ENCODE results near the gene RFC4. TPM values are rescaled to one million over a fixed set of nuclear protein-coding genes. Genes with fewer than 3 reads are reported as not detected.

RFC4 gene
- total and polyA plus RNA-seq, 2 of the 8 experiments (the other 6 are each of a cell fraction or from before 2014, with no cell fraction given) = 21.8 to 86.9 TPM

DNA sequence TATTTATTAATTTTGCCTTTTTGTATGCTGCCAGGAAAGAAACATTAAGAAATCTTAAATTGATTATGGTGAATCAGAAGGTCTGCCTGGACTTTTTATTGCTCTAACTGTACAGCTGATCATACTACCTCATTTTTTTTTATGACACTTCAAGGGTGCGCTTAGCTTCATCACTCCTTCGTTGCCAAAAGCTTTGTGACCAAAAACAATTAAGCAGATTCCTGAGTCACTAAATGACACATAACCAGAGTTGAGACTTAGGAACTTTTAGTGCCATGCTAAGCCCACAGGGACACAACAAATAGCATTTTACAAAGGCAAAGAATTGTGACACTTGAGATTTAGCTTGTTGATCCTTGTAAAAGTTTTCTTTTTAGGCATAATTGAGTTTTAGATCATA is 41.2 kb upstream of the RFC4 start:
- H3K27me3 ChIP-seq (replicated peaks in 1 of 4; ENCODE audit: control insufficient read depth in 3 of 4, extremely low read depth in 1 of 4, insufficient read depth in 3 of 4, low read length in 3 of 4) = no peaks in the 10 kb centered on the region
- H4K20me1 ChIP-seq (replicated peaks in 1 of 2; ENCODE audit: control insufficient read depth in 1 of 2, insufficient read depth in 2 of 2, low read length in 2 of 2) = no peaks in the 10 kb centered on the region
- DNase-seq (ENCODE audit: low read depth in 1 of 2, low spot score in 2 of 2) (no peak), FAIRE-seq (no peak)
- CTCF ChIA-PET (ENCODE audit: partially characterized antibody) = interaction anchor here (0.6 to 4.0 kb wide), 10 partner anchors 93 to 472 kb away, joined by 3 to 32 read pairs (median 4); partner anchors contain the start of gene RPL39L
- H2BK15ac ChIP-seq (ENCODE audit: low read length) = no peak overlapping the region
- H3K23ac ChIP-seq (ENCODE audit: insufficient read length) = no peak overlapping the region
- no peak overlapping the region for H3K18ac ChIP-seq (ENCODE audit: extremely low read depth, low read length)
- no peak overlapping the region for H3K14ac ChIP-seq (ENCODE audit: insufficient read length)
- H4K91ac ChIP-seq (replicated peaks; ENCODE audit: insufficient read length, low read length) = no peak overlapping the region
- no peaks in the 10 kb centered on the region for H3K4me1 ChIP-seq (replicated peaks in 1 of 4; ENCODE audit: control insufficient read depth in 3 of 4, insufficient read depth in 4 of 4, low read length in 3 of 4)
- H2BK12ac ChIP-seq (ENCODE audit: low read depth, low read length) = no peak overlapping the region
- no peak overlapping the region for H2BK20ac ChIP-seq (ENCODE audit: low read length)
- no peak overlapping the region for H3K4ac ChIP-seq (replicated peaks; ENCODE audit: insufficient read length, low read depth, low read length)
- no peak overlapping the region for H3K4me2 ChIP-seq (ENCODE audit: insufficient read depth in 1 of 2, low read depth in 2 of 2, low read length in 2 of 2)
- no peak overlapping the region for H2AFZ ChIP-seq (ENCODE audit: low read length)
- no peak overlapping the region for H4K5ac ChIP-seq (ENCODE audit: insufficient read length, low read depth, low read length)
- 82% methylated on average over 2 of the region's 2 CpGs; no CpG with 5 or more reads in 1 of the 2 experiments for WGBS, 2 experiments (ENCODE audit: extremely low coverage in 1 of 2, insufficient coverage in 1 of 2, insufficient read length in 1 of 2, insufficient replicate concordance in 2 of 2, low coverage in 1 of 2, low lambda C conversion rate in 2 of 2, missing lambda C conversion rate in 1 of 2)
- no peaks in the 10 kb centered on the region for H3K23me2 ChIP-seq (ENCODE audit: low read depth, low read length)
- H3K36me3 ChIP-seq (ENCODE audit: control insufficient read depth in 2 of 4, insufficient read depth in 4 of 4, low read length in 3 of 4) = no peaks in the 10 kb centered on the region
- H3K9ac ChIP-seq (replicated peaks in 1 of 4; ENCODE audit: extremely low read depth in 1 of 4, low read depth in 3 of 4, low read length in 3 of 4) = no peak overlapping the region
- no peaks in the 10 kb centered on the region for H3K79me2 ChIP-seq (ENCODE audit: control insufficient read depth in 1 of 2, insufficient read depth in 2 of 2, low read length in 2 of 2)
- no peak overlapping the region for H2BK120ac ChIP-seq (replicated peaks; ENCODE audit: low read depth, low read length)
- no peak overlapping the region for H4K8ac ChIP-seq (ENCODE audit: extremely low read depth, insufficient read depth, low read length)
- no peak overlapping the region for H3K4me3 ChIP-seq (ENCODE audit: extremely low read depth in 1 of 4, insufficient read depth in 2 of 4, low read depth in 3 of 4, low read length in 4 of 4)
- POLR2A ChIA-PET (ENCODE audit: partially characterized antibody) = no interaction called here
- H2BK5ac ChIP-seq (ENCODE audit: low read depth, low read length) = no peak overlapping the region
- H3K56ac ChIP-seq (replicated peaks; ENCODE audit: insufficient read length, low read depth, low read length) = no peak overlapping the region
- H3K79me1 ChIP-seq (ENCODE audit: low read depth, low read length) = no peaks in the 10 kb centered on the region
- H3K27ac ChIP-seq (ENCODE audit: low read depth, low read length) = no peak overlapping the region
- no peaks in the 10 kb centered on the region for H3K9me3 ChIP-seq (ENCODE audit: insufficient read depth in 2 of 2, low read depth in 1 of 2, low read length in 1 of 2)
- H2AK5ac ChIP-seq (ENCODE audit: low read depth, low read length) = no peak overlapping the region
- TF ChIP-seq GTF2F1 (IDR thresholded peaks at IDR 0.05; ENCODE audit: borderline replicate concordance, low read depth, low read length) (no peak), SP1 (IDR thresholded peaks at IDR 0.05; ENCODE audit: low read depth, low read length) (no peak), TCF12 (IDR thresholded peaks at IDR 0.05; ENCODE audit: low read depth, low read length) (no peak), SUZ12 (IDR thresholded peaks at IDR 0.05; ENCODE audit: low read length) (no peak), PHF8 (conservative IDR thresholded peaks at IDR 0.05; ENCODE audit: low read depth, low read length) (no peak), RAD21 (IDR thresholded peaks at IDR 0.05 in 1 of 2, conservative IDR thresholded peaks at IDR 0.05 in 1 of 2; ENCODE audit: low read depth in 2 of 2, low read length in 2 of 2) (no peak), RBBP5 (IDR thresholded peaks at IDR 0.05; ENCODE audit: borderline replicate concordance, low read depth, low read length) (no peak), SAP30 (IDR thresholded peaks at IDR 0.05; ENCODE audit: insufficient read depth, insufficient replicate concordance, low read length) (no peak), CTBP2 (IDR thresholded peaks at IDR 0.05; ENCODE audit: borderline replicate concordance, insufficient read depth, insufficient read length, low read length) (no peak), EGR1 (IDR thresholded peaks at IDR 0.05; ENCODE audit: borderline replicate concordance, low read depth, low read length) (no peak), SP2 (IDR thresholded peaks at IDR 0.05; ENCODE audit: low read length) (no peak), RNF2 (IDR thresholded peaks at IDR 0.05; ENCODE audit: borderline replicate concordance, low read depth, low read length, missing control alignments, poor library complexity, severe bottlenecking) (no peak), CHD1 (IDR thresholded peaks at IDR 0.05; ENCODE audit: low read depth, low read length) (no peak), ZNF274 (IDR thresholded peaks at IDR 0.05; ENCODE audit: borderline replicate concordance, extremely low read depth, low read length) (no peak)

Data from H1 (cell line).